Measurements from ENCODE around the gene OXTR. TPM values are rescaled to one million over a fixed set of nuclear protein-coding genes. Genes with fewer than 3 reads are reported as not detected.

The OXTR gene
- total and polyA plus RNA-seq, 2 experiments from 2014 or later = 5.5 to 9.3 TPM

GRCh38 chr3:8727605-8728512, 41.6 kb downstream of the OXTR start:
- no peaks in the 10 kb centered on the region; the same call in 2 of the 3 replicates for H3K36me3 Mint-ChIP-seq (ENCODE audit: low read depth)

More at GRCh38 chr3:8727605-8728512, 41.6 kb downstream of the OXTR start:
- no peak overlapping the region for H3K4me3 Mint-ChIP-seq
- H3K4me3 ChIP-seq = no peak overlapping the region
- no peak overlapping the region for H2AFZ ChIP-seq
- no peak overlapping the region for H3K27ac Mint-ChIP-seq
- H3K79me2 ChIP-seq (replicated peaks; ENCODE audit: insufficient read depth) = no peaks in the 10 kb centered on the region
- TF ChIP-seq CREB1 (CRISPR knock-in tag; IDR thresholded peaks at IDR 0.05; ENCODE audit: low read depth) (no peak), ZNF331 (CRISPR knock-in tag; IDR thresholded peaks at IDR 0.05; ENCODE audit: low read depth) (no peak), EZH2 (IDR thresholded peaks at IDR 0.05; ENCODE audit: low read depth, unreplicated experiment) (no peak), EZH2phosphoT487 (IDR thresholded peaks at IDR 0.05; ENCODE audit: unreplicated experiment) (no peak), POLR2AphosphoS5 (IDR thresholded peaks at IDR 0.05; ENCODE audit: low read depth) (no peak), NANOG (IDR thresholded peaks at IDR 0.05; ENCODE audit: borderline replicate concordance) (no peak), CTCF (conservative IDR thresholded peaks at IDR 0.05; ENCODE audit: low read depth in 2 of 2) (no peak)
- TF ChIP-seq, protein P1, sequence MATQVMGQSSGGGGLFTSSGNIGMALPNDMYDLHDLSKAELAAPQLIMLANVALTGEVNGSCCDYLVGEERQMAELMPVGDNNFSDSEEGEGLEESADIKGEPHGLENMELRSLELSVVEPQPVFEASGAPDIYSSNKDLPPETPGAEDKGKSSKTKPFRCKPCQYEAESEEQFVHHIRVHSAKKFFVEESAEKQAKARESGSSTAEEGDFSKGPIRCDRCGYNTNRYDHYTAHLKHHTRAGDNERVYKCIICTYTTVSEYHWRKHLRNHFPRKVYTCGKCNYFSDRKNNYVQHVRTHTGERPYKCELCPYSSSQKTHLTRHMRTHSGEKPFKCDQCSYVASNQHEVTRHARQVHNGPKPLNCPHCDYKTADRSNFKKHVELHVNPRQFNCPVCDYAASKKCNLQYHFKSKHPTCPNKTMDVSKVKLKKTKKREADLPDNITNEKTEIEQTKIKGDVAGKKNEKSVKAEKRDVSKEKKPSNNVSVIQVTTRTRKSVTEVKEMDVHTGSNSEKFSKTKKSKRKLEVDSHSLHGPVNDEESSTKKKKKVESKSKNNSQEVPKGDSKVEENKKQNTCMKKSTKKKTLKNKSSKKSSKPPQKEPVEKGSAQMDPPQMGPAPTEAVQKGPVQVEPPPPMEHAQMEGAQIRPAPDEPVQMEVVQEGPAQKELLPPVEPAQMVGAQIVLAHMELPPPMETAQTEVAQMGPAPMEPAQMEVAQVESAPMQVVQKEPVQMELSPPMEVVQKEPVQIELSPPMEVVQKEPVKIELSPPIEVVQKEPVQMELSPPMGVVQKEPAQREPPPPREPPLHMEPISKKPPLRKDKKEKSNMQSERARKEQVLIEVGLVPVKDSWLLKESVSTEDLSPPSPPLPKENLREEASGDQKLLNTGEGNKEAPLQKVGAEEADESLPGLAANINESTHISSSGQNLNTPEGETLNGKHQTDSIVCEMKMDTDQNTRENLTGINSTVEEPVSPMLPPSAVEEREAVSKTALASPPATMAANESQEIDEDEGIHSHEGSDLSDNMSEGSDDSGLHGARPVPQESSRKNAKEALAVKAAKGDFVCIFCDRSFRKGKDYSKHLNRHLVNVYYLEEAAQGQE (IDR thresholded peaks at IDR 0.05; ENCODE audit: unreplicated experiment) = no peak
- TF ChIP-seq, protein P2, sequence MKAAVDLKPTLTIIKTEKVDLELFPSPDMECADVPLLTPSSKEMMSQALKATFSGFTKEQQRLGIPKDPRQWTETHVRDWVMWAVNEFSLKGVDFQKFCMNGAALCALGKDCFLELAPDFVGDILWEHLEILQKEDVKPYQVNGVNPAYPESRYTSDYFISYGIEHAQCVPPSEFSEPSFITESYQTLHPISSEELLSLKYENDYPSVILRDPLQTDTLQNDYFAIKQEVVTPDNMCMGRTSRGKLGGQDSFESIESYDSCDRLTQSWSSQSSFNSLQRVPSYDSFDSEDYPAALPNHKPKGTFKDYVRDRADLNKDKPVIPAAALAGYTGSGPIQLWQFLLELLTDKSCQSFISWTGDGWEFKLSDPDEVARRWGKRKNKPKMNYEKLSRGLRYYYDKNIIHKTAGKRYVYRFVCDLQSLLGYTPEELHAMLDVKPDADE (IDR thresholded peaks at IDR 0.05) = no peak
- no peaks in the 10 kb centered on the region for H4K20me1 ChIP-seq (replicated peaks; ENCODE audit: insufficient read depth)
- H3K4me1 ChIP-seq (ENCODE audit: insufficient read depth) = peaks cover 17% of the 10 kb centered on the region
- peaks cover 1% of the 10 kb centered on the region for H3K27me3 Mint-ChIP-seq (ENCODE audit: insufficient read depth, low read depth, poor library complexity)
- no peaks in the 10 kb centered on the region; the same call in 1 of the 2 replicates for H3K9me2 ChIP-seq (ENCODE audit: insufficient read depth)
- H3K4me1 Mint-ChIP-seq = peaks cover 32% of the 10 kb centered on the region
- H3K27me3 ChIP-seq (ENCODE audit: insufficient read depth) = no peaks in the 10 kb centered on the region
- H3K27ac ChIP-seq (ENCODE audit: low read depth) = no peak overlapping the region
- H3K9me3 Mint-ChIP-seq = peaks cover 6% of the 10 kb centered on the region; the same call in 1 of the 3 replicates
- no peaks in the 10 kb centered on the region for H3F3A ChIP-seq (replicated peaks; ENCODE audit: low read depth)
- H3K4me2 ChIP-seq = no peak overlapping the region
- DNase-seq (ENCODE audit: low spot score) (no peak), ATAC-seq (no peak)
- no peaks in the 10 kb centered on the region for H3K36me3 ChIP-seq (ENCODE audit: insufficient read depth)
